GM19193 (cell line): ENCODE data around the gene PPA1.

Source experiments
- POLR2A ChIP-seq: IDR thresholded peaks from 4 replicates; pipeline ENCODE4 v1.6.1; 2011; ENCODE audit not compliant: insufficient read depth, insufficient read length; ENCODE audit errors: extremely low read depth

Gene PPA1

GRCh38 chr10:70233109-70233938 lies at the start of gene PPA1:
TSS of gene PPA1 (minus strand) at chr10:70233429. CDS start at chr10:70233327, 102 bp downstream.
- peak; percentile 89 for TF ChIP-seq POLR2A

DNA sequence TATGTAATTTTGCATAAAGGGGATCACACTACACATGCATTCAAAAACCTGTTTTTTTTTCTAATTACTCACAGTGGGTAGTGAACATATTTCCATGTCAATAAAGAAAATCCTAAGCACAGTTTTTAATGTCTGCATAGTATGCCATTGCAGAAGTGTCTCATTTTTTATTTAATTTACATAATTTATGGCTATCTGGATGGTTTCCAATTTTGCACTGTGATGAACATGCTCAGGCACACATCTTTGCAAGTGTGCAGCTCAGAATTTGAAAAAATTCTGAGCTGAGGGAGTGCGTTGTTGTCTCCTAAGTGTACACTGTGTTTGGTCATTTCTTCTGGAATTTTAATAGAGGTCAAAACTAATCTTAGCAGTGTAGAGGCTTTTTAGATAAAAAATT lies 48.4 kb upstream of the PPA1 start:
- TF ChIP-seq POLR2A: no peak

DNA sequence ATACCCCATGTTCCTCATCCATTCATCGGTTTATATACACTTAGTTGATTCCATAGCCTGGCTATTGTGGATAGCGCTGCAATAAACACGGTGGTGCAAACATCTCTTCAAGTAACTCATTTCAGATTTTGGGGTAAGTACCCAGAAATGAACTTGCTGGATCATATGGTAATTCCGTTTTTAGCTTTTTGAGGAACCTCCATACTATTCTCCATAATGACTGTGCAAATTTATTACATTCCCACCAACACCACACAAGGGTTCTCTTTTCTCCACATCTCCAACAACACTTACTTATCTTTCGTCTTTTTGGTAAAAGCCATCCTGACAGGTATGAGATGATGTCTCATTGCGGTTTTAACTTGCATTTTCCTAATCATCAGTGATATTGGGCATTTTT lies 46.9 kb upstream of the PPA1 start:
- TF ChIP-seq POLR2A: no peak

DNA sequence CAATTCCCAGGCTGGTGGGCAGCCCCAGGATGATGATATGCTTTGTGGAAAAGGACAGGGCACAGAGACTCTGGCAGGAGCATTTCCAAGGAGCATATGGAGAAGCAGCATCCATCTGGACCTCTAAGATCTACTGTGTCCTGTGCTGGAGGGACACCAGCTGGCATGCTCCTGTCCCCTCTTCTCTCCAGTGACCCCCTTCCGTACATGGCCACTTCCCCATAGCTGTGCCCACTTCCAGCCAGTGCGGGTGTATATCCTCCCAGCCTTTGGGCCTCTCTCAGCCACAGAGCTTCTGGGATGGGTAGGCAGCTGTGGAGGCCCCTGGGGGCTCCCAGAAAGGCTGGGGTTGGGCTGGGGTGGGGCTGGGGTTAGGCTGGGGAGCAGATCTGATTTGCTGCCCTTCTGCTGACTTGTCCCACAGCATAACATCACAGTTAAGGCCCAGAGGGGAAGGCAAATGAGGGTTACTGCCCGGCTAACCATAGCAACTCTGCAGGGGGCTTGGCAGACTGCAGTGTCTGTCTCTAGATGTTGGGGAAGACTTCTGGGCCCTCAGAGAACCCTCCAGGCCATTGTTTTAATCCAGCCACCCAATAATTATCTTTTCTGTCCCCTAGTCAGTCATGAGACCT lies 44.3 kb upstream of the PPA1 start:
- no peak for TF ChIP-seq POLR2A

DNA sequence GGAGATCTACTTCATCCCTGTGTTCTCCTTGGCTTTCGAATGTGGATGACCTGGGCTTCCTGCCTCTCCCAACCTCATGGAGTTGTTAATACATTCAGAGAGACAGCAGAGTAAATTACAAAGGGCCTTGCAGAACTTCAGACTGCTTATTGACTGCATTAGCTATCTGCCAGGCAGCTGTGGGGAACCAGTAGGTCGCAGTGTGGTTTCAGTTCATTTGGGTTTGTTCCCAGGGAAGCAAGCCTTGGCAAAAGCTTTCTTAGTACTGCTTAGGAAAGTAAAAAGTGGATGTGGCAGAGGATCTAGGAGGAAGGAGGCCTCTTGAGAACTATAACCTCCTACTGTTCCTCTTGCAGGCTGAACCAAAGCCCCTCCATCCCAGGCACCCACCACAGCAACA lies 41.4 kb upstream of the PPA1 start:
- no peak for TF ChIP-seq POLR2A

DNA sequence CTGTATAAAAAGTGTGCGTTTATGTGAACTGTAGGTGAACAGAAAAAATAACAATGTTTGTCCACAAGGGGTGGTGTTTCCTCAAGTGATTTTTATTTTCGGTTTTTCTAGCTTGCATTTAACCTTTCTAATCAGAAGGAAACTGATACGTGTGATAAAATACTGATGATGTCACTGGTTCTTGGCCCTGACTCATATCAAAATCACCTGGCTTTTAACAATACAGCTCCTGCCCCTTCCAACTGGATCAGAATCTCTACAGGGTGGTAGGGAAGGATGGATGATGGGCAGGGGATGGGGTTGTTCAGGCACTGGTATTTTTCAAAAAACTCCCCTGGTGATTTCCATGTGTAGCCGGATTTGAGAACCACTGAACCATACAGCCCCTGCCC lies 39.7 kb upstream of the PPA1 start:
- TF ChIP-seq POLR2A: no peak

- no peak for TF ChIP-seq POLR2A
These were observed 39.0 kb upstream of the PPA1 start for GRCh38 chr10:70271996-70272924.

- no peak for TF ChIP-seq POLR2A
These were observed 37.7 kb upstream of the PPA1 start for GRCh38 chr10:70270952-70271351.

GRCh38 chr10:70269741-70270140 lies 36.5 kb upstream of the PPA1 start:
- TF ChIP-seq POLR2A: no peak

DNA sequence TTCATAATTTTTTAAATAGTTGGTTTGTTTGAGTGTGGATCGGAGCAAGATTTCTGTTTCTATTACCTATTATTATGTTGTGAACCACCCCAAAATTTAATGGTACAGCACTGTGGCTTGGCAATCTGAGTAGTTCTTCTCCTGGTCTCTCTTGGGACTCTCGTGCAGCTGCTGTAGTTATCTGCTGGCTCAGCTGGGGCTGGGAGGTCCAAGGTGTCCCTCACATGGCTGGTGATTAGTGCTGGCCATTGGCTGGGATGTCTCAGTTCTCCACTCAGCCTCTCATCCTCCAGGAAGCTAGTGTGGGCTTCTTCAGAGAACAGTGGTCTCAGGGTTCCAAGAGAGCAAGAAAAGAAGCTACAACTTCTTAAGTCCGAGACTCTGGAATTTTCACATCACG lies 35.1 kb upstream of the PPA1 start:
- TF ChIP-seq POLR2A: no peak

- no peak for TF ChIP-seq POLR2A
These were observed 34.1 kb upstream of the PPA1 start for GRCh38 chr10:70267161-70267933.

- TF ChIP-seq POLR2A: no peak
These were observed 33.5 kb upstream of the PPA1 start for GRCh38 chr10:70266701-70267100.

DNA sequence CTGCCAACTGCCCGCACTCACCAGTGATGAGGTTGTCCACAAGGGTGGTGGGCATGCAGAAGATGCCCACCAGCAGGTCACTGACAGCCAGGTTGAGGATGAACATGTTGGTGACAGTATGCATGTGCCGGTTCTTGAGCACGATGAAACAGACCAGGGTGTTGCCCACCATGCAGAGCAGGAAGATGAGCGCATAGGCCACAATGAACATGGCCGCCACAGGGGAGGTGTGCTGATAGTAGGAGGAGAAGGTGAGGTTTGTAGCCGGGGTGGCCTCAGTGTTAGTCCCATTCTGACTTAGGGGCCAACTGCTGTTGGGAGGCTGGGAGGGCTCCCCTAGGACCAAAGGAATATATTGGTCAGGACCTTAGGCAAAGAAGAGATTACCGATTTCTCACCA lies 32.8 kb upstream of the PPA1 start:
- no peak for TF ChIP-seq POLR2A

DNA sequence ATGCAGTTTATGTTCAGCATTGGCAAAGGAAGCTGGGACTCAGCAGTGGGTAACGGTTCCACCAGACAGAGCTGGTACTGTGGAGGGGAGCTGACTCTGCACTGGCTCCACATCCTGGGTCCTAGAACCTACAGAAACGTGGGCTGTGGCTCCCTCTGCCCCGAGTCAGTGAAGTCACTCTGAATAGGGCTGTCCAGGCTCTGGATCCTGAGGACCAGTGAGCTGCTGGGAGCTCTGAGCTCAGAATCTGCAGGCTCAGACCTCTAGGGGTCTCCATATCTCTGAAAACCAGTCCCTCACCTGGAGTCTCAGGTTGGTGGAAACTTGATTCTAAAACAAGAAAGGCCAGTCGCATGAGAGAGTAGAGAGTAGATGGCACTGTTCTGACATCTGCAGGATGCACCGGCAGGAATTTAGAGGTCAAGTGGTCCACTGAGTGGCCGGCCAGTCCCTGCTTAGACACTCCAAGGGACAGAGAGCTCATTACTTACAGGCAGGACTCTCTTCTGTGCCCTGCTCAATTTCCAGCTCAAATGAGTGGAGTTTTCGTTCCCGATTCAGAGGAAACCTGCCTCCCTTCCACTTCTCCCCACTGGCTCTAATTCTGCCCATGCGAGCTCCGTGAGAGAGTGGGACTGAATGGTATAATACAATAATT lies 31.9 kb upstream of the PPA1 start:
- no peak for TF ChIP-seq POLR2A
